Adrenal gland (tissue), 5 donors: ENCODE measurements around the gene CSH2.

Source experiments
- POLR2A ChIP-seq, 2 donors: fragments of 450-650 bp; IDR thresholded peaks; one replicate each; pipeline ENCODE4 v1.6.1; 2017; ENCODE audit warnings: antibody characterized with exemption in 2 of 2, mild to moderate bottlenecking in 2 of 2, moderate library complexity in 1 of 2
- TF ChIP-seq, protein P1 (sequence below), 6 experiments: fragments of 450-650 bp in 4 of 6; fragments of 200-600 bp in 2 of 6; sonication (generic) in 1 of 6; IDR thresholded peaks; 1 replicate in 5 of 6; 2 replicates in 1 of 6; pipeline versions ENCODE4 v1.5.1 to v1.8.0; 2016 to 2021; ENCODE audit warnings: antibody characterized with exemption in 6 of 6, mild to moderate bottlenecking in 2 of 6, moderate library complexity in 1 of 6
- donor health status: DM: no; HTN: no; CAD: no.

DNA sequence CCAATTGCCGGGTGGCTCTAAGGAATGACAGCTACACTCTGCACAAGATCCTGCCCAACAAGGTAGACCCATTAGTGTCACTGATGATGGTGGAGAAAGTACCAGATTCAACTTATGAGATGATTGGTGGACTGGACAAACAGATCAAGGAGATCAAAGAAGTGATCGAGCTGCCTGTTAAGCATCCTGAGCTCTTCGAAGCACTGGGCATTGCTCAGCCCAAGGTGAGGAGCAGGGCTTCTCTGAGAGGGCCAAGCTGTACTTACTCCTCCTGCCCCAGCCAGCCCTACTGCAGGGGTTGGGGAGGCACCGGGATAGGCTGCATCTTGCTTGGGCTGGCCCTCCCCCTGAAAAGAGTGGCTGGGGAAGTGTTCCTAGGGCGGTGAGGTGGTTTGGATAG is 43.2 kb downstream of the CSH2 start:
- TF ChIP-seq, protein P1, sequence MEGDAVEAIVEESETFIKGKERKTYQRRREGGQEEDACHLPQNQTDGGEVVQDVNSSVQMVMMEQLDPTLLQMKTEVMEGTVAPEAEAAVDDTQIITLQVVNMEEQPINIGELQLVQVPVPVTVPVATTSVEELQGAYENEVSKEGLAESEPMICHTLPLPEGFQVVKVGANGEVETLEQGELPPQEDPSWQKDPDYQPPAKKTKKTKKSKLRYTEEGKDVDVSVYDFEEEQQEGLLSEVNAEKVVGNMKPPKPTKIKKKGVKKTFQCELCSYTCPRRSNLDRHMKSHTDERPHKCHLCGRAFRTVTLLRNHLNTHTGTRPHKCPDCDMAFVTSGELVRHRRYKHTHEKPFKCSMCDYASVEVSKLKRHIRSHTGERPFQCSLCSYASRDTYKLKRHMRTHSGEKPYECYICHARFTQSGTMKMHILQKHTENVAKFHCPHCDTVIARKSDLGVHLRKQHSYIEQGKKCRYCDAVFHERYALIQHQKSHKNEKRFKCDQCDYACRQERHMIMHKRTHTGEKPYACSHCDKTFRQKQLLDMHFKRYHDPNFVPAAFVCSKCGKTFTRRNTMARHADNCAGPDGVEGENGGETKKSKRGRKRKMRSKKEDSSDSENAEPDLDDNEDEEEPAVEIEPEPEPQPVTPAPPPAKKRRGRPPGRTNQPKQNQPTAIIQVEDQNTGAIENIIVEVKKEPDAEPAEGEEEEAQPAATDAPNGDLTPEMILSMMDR (IDR thresholded peaks at IDR 0.05) = no peak
- TF ChIP-seq POLR2A (IDR thresholded peaks at IDR 0.05) = no peak
